CD1c-positive myeloid dendritic cell (primary cell): Measurements from ENCODE around the gene PARD6B.
"Not testable (repeated sequence)": the region's sequence is repeated elsewhere in the genome, so short reads cannot be mapped to it uniquely, and the experiment has no call there.

ENCODE experiments used
- DNase-seq: peaks from one replicate; pipeline ENCODE4 v3.0.0-alpha.2; 2016; ENCODE audit errors: extremely low spot score

Gene PARD6B

DNA sequence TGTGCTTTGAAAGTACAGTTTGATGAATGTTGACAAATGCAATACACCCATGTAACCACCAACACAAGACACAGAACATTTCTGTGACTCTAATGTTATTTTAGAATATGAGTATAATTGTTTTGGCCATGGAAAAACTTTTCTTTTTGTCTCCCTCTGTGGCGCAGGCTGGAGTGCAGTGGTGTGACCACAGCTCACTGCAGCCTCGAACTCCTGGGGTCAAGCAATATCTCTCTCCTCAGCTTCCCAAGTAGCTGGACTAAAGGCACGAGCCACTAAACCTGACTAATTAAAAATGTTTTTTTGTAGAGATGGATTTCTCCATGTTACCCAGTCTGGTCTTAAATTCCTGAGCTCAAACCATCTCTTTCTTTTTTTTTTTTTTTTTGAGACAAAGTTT, 43.1 kb downstream of the PARD6B start:
- DNase-seq: no peak

DNA sequence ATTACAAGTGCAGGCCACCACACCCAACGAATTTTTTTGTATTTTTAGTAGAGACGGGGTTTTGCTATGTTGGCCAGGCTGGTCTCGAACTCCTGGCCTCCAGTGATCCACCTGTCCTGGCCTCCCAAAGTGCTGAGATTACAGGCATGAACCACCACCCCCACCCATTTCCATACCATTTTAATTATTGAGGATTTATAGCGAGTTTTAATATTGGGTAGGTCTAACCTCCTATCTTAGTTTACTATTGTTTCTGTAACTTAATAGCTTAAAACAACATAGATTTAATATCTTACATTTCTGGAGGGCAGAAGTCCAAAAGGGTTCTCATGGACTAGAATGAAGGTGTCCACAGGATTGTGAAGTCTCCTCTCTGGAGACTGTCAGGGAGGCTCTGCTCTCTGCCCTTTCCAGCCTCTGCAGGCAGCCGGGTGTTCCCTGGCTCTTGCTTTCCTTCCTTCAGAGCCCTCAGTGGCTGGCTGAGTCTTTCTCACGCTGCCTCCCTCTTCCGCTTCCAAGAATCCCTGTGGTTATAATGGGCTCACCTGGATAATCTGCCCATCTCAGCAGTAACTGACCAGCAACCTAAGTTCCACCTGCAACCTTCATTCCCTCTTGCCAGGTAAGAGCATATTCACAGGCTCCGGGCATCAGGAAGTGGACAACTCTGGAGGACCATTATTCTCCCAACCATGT, 44.9 kb downstream of the PARD6B start:
- no peak for DNase-seq

DNA sequence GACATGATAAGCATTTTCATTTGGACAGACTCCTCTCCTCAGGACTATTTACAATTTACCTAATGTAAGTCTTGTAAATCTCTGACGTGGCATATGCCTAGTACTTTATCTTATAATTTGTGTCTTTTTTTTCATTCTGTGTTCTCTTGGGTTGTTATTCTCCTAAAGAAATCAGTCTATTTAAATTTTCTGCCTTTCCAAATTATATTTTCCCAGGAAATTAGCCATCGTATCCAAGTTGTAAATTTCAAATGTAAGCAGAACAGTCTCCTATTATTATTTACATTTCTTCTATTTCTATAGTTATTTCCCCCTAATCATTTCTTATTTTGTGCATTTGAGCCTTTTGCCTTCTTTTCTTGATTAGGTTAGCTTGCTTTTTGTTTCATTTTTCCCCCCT, 46.0 kb downstream of the PARD6B start:
- no peak for DNase-seq

DNA sequence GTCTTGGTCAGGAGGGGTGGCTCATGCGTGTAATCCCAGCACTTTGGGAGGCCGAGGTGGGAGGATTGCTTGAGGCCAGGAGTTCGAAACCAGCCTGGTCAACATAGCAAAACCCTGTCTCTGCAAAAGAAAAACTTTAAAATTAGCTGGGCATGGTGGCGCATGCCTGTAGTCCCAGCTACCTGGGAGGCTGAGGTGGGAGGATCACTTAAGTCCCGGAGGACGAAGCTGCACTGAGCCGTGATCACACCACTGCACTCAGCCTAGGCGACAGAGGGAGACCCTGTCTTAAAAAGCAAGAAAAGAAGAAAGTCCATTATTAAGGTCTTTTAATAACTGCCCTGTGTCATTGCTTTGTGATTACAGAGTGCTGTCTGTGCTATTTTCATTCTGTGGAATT, 47.6 kb downstream of the PARD6B start:
- not testable (repeated sequence) for DNase-seq

DNA sequence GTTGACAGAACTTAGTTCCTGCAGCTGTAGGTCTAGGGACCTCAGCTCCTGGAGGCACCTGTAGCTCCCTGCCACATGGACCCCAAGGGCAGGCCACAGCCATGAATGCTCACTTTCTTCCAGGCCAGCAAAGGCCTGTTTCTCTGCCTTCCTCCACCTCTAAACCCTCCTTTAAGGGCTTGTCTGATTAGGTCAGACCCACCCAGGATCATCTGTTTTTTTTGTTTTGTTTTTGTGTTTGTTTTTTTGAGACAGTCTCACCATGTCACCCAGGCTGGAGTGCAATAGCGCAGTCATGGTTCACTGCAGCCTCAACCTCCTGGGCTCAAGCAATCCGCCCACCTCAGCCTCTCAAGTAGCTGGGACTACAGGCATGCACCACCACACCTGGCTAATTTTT, 52.0 kb downstream of the PARD6B start:
- DNase-seq: no peak

DNA sequence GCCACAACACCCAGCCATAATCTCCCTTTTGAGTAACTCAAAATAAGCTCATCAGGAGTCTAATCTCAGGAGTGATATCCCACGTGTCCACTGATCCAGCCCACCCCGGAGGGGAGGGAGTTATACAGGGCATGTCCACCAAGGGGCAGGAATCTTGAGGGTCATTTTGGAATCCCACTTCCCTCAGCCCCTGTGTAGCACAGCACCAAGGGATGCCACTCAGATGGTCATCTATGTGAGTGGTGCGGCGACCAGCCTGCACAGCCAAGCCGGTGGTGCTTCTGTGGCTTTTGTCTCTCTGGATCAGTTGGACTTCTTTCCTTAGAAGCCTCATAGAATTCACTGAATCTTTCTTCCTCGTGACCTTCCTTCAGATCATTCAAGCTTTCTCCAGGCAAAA, 52.5 kb downstream of the PARD6B start:
- no peak for DNase-seq

DNA sequence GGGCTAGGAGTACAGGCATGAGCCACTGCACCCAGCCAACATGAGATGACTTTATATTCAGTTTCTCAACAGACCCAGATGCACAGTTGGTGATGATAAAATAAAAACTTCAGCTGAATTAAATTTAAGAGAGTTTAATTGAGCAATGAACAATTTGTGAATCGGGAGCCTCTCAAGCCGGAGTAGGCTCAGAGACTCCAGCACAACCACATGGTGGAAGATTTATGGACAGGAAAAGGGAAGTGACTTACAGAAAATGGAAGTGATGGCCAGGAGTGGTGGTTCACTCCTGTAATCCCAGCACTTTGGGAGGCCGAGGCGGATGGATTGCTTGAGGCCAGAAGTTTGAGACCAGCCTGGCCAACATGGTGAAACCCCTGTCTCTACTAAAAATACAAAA, 53.1 kb downstream of the PARD6B start:
- no peak for DNase-seq

DNA sequence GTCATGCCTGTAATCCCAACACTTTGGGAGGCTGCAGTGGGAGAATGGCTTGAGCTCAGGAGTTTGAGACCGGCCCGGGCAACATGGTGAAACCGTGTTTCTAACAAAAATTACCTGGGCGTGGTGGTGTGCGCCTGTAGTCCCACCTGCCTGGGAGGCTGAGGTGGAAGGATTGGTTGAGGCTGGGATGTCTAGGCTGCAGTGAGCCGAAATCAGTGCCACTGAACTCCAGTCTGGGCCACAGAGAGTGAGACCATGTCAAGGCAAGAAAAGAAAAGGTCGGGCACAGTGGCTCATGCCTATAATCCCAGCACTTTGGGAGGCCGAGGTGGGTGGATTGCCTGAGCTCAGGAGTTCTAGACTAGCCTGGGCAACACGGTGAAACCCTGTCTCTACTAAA, 55.3 kb downstream of the PARD6B start:
- DNase-seq: no peak

DNA sequence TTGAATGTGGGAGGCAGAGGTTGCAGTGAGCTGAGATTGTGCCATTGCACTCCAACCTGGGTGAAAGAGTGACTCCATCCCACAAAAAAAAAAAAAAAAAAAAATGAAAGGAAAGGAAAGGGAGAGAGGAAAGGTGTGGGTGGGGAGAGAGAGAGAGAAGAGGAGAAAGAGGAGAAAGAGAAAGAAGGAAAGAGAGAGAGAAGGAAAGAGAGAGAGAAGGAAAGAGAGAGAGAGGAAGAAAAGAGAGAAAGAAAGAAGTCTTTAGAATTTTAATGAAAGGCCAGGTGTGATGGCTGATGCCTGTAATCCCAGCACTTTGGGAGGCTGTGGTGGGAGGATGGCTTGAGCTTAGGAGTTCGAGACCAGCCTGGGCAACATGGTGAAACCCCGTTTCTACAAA, 55.8 kb downstream of the PARD6B start:
- DNase-seq: no peak

DNA sequence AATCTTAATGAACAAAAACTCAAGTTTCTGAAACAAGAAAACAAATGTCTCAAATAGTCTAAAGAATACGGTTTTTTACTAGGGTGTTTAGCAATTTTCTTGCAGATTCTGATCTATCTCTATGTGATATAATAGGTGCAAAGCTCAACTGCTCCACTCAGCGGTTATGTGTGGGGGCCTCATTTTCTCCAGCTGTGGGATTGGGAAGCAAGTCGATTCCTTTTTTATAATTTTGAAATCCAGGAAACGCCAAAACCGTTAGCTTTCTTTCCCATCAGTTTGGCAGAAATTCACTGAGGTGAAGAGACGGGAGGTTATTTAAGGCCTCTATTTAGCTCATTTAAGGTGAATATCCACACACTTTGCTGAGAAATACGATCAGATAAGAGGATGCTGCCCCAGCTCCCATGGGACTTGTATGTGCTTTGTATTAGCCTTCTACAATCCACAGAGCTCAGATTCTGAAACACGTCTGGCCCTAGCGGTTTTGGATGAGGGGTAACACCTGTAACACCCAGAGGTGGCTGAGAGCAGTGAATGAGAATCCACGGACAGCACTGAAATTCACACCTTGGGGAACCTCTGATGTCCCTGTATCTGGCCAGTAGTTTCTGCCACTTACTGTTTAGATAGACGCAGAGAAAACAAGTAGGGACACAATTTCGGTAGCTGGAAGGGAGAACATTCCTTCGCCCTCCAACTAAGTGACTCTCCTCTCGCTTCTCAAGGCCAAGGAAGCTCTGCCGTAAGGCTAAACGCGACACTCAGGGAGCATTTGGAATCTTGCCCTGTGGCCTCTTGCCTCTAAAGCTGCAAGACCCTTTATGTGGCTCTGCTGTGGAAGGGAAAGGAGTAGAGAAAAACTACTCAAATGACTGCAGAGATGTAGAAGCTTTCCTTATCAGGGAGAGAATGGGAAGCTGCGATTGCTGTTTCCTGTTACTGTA, 56.9 kb downstream of the PARD6B start:
- no peak for DNase-seq

DNA sequence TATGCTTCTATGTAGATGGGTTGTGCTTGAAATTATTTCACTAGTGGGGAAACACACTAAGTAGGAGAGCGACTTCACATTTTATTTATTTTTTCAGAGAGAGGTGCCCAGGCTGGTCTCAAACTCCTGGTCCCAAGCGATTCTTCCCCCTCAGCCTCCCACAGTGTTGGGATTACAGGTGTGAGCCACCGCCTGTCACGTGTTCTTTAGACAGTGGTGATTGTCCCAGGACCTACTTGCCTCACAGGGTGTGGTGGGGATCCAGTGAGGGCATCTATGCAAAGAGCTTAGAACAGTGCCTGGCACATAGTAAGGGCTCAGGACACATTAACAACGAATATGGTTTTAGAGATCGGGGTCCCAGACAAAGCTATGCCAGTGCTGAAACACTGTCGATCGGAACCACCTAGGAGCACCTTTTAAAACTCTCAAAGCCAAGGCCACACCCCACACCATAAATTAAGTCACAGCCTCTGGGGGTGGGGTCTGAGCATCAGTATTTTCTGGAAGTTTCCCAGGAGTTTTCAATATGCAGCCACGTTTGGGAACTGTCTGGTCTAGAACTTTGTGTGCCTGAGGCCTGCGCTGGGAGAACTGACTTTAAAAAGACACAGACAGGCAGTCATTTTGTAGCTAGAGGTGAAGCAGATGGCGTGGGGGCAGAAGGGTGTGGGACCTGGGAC, 58.7 kb downstream of the PARD6B start:
- no peak for DNase-seq

DNA sequence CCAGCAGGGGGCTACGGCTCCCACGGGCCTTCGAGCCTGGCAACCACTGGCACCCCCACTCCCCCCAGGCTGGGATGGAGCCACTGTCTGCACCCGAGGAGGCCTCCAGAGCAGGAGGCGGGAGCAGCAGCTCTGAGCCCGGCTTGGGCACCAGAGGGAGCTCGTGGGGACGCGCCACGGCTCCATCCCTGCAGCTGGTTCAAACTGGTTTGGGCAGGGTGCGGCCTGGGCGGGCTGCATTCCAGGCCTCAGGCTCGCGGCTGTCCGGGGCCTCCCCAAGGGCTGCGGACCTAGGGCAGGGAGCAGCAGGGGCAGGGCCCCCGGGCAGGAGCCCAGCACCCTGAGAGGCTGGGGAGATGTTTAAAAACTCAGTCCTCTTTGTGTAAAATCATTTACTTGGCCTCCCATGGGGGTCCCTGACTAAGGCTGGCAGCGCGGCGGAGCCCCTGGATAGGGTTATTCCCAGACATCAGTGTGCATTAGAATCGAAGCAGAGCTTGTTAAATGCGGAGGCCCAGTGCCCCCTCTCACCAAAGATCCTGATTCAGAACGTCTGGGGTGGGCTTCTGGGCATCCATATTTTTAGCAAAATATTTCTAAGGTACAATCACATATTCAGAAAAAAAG, 59.4 kb downstream of the PARD6B start:
- DNase-seq: peak; percentile 66

DNA sequence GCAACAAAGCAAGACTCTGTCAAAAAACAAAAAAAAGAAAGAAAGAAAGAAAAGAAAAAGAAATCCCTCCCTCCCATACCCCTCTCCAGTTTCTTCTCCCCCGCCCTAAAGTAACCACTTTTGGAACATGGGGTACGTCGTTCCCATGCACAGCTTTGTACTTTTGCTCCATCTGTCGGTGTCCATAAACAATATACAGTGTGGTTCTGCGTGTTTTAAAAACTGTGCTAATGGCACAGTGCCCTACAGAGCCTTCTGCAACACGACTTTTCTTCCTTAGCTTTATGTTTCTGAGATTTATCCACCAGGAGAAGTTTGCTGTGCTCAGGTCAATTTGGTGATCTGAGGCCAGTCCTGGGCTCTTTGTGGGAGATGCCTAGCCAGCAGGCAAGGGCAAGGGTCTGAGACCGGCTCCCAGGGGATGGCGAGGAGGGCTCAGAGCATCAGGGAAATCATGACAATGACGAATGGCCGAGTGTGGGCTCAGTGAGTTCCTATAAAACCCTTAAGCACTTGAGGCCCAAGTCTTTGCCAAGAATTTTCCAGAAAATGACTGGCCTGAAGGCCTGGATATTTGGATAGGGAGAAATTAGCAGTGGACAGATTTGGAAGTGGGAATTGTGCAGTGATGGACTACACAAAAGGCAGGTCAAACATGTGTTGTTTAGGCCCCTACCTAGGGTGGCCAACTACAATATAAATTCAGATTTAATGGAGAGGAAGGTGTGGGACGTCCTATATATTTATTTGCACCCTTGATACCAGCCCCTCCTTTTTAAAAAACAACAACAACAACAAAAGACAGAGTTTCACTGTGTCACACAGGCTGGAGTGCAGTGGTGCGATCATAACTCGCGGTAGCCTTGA, 61.6 kb downstream of the PARD6B start:
- DNase-seq: no peak

DNA sequence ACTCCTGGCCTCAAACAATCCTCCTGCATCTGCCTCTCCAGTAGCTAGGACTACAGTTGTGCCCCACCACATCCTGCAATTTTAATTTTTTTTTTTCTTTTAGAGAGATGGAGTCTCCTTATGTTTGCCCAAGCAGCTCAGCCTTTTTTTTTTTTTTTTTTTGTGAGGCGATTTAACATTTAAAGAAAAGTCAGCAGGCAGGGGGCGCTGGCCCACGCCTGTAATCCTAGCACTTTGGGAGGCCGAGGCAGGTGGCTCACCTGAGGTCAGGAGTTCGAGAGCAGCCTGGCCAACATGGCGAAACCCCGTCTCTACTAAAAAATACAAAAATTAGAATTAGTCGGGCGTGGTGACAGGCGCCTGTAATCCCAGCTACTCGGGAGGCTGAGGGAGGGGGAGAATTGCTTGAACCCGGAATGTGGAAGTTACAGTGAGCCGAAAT, 62.2 kb downstream of the PARD6B start:
- not testable (repeated sequence) for DNase-seq

DNA sequence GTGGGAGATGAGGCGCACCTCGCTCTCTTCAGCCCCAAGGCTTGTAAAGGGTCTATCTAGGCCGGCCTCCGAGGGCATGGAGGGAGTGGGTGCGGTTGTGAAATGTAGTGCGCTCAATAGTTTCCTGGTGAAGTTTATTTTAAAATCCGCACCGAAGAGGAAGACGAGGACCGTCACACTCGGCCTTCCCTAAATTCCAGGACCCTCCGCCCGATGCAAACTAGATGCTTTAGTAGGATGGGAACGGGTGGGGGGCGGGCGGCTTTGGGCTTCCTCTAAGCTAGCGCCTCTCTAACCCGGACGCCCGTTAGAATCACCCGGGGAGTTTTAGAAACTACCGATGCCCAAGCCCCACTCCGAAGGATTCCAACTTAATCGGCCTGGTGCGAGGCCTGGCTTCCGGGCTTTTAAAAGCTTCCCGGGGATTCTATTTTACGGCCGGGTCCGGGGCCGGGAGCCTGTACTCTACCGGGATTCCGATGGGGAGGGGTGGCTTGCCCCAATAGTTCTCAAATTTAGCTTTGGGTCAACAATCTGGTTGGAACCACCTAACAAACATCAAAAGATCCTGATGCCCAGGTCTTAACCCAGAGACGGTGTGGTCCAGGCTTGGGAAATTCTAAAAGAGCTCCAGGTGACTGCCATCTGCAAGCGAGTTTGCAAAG, 62.9 kb downstream of the PARD6B start:
- no peak for DNase-seq

DNA sequence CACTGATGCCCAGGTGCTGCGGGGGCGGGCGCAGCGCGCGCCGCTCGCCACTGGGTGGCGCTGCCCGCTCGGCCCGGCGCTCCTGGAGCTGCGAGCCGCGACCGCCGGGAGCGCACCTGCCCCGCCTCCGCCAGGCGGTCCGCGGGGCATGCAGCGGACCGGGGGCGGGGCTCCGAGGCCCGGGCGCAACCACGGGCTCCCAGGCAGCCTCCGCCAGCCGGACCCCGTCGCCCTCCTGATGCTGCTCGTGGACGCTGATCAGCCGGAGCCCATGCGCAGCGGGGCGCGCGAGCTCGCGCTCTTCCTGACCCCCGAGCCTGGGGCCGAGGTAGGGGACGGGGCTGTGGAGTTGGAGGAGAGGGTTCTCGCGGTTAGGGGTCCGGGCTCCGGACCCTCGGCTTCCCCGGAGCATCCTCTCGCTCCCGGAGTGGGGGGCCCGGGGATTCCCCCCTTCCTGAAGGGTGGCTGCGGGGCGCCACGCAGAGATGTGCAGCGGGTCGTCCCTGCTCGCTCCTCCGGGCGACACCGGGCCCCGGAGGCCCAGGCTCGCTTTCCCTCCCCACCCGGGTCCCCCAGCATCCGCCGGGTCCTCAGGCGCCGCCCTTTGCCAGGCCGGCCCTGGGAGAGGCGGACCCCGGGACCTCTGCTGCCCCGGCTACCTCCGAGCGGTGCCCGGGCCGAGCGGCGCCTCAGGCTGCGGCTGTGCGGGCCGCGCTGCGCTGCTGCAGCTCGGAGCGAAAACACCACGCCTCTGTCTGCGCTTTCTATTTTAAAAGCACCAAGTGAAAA, 63.7 kb downstream of the PARD6B start, which contains the start of gene BCAS4:
BCAS4 (plus strand) TSS at position 216 of the 789 bp plus-strand sequence; CDS start at position 239, 23 bp downstream.
- DNase-seq: peak; percentile 86

DNA sequence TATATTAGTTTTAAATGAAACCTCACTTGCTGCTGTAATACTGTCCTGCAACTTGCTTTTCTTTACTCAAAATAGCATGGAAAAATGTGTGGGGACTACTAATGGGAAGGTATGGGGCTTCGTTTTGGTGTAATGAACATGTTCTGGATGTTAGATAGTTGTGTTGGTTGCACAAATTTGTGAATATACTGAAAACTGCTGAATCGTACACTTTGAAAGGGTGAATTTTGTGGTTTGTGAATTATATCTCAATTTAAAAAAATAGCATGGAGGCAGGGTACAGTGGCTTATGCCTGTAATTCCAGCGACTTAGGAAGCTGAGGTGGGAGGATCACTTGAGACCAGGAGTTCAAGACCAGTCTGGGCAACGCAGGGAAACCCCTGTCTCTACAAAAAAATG, 65.8 kb downstream of the PARD6B start:
- DNase-seq: no peak

DNA sequence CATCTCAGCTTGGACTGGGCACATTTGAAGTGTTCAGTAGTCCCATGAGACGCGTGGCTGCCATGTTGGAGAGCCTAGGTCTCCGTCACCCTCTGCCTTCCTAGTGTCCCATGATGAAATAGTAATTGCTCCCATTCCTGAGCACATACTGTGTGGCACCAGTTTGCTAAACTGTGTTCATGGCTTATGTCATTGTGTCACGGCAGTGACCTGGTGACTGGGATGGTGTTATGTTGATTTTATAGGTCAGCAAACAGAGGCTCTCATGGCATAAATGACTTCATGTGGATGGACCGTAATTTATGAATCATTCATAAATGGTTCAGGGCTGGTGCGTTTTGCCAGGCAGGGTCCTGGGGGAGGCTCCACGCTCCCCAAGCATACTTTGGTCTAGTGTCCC, 67.3 kb downstream of the PARD6B start:
- DNase-seq: no peak

DNA sequence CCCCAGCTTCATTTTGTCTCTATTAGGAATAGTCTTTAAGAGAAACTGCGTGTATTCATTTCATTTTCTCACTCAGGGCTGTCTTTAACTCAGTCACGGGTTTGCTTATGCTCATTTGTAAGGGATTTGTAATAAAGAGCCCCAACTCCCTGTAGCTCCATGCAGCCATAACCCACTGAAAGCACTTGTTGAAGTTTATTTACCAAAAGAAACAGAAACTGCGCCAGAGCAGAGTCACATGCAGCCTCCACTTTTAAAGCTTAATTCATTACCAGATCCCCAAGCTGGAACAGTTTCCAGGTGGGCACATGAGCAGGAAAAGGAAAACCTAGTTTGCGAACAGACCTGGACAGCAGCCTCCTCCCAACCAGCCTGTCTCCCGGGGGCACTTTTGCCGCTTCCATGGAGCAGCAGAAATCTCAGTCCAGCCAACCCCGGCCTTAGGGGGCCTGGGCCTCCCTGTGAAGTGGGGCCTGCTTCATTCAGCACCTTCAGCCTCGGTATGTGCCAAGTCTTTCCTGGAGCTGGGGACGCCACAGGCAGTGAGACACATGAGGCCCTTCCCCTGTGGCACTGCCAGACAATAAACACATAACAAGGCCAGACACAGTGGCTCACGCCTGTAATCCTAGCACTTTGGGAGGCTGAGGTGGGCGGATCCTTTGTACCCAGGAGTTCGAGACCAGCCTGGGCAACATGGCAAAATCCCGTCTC, 68.0 kb downstream of the PARD6B start:
- DNase-seq: no peak
